HCT116 (cell line): ENCODE data around the gene PICALM.
"Not testable (repeated sequence)": the region's sequence is repeated elsewhere in the genome, so short reads cannot be mapped to it uniquely, and the experiment has no call there.

Experiments used
- ELF1 ChIP-seq: IDR thresholded peaks from 2 replicates; pipeline ENCODE4 v1.6.1; 2012; ENCODE audit warnings: low read depth, borderline replicate concordance
- FOSL1 ChIP-seq: IDR thresholded peaks from 2 replicates; pipeline ENCODE4 v1.6.1; 2012; ENCODE audit warnings: low read depth
- JUND ChIP-seq: IDR thresholded peaks from 2 replicates; pipeline ENCODE4 v1.6.1; 2012
- POLR2A ChIP-seq: IDR thresholded peaks from 2 replicates; pipeline ENCODE4 v1.7.0; 2011; ENCODE audit warnings: borderline replicate concordance; ENCODE audit not compliant: insufficient read depth, insufficient read length; ENCODE audit errors: extremely low read depth
- POLR2AphosphoS5 ChIP-seq: IDR thresholded peaks from 2 replicates; pipeline ENCODE4 v1.6.1; 2011; ENCODE audit warnings: mild to moderate bottlenecking, low read depth, low read length, moderate library complexity
- SP1 ChIP-seq: IDR thresholded peaks from 2 replicates; pipeline ENCODE4 v1.6.1; 2012; ENCODE audit warnings: low read depth
- TCF7L2 ChIP-seq: IDR thresholded peaks from 2 replicates; pipeline ENCODE4 v1.7.0; 2011; ENCODE audit warnings: borderline replicate concordance, inconsistent platforms; ENCODE audit not compliant: insufficient read depth, insufficient read length; ENCODE audit errors: extremely low read depth
- YY1 ChIP-seq: IDR thresholded peaks from 2 replicates; pipeline ENCODE4 v1.6.1; 2011; ENCODE audit warnings: low read length, low read depth, moderate library complexity, mild to moderate bottlenecking; ENCODE audit not compliant: insufficient replicate concordance; ENCODE audit errors: extremely low read depth
- ZNF274 ChIP-seq: fragments of 200-500 bp; sonication (Bioruptor generic); IDR thresholded peaks from 2 replicates; pipeline ENCODE4 v1.6.1; 2014; ENCODE audit warnings: mild to moderate bottlenecking, low read depth, low read length, inconsistent platforms
- TF ChIP-seq, protein P1 (sequence below), 3 experiments: fragments of 200-600 bp in 1 of 3; sonication (generic) in 1 of 3; IDR thresholded peaks in 2 of 3; conservative IDR thresholded peaks in 1 of 3; 2 replicates each; pipeline ENCODE4 v1.5.1; 2012 to 2017; ENCODE audit warnings: low read depth in 2 of 3, low read length in 2 of 3, antibody characterized with exemption in 1 of 3, borderline replicate concordance in 1 of 3, control low read depth in 1 of 3, mild to moderate bottlenecking in 1 of 3, mixed read lengths in 1 of 3, mixed run types in 1 of 3, moderate library complexity in 1 of 3; ENCODE audit not compliant: insufficient read depth in 1 of 3

DNA sequence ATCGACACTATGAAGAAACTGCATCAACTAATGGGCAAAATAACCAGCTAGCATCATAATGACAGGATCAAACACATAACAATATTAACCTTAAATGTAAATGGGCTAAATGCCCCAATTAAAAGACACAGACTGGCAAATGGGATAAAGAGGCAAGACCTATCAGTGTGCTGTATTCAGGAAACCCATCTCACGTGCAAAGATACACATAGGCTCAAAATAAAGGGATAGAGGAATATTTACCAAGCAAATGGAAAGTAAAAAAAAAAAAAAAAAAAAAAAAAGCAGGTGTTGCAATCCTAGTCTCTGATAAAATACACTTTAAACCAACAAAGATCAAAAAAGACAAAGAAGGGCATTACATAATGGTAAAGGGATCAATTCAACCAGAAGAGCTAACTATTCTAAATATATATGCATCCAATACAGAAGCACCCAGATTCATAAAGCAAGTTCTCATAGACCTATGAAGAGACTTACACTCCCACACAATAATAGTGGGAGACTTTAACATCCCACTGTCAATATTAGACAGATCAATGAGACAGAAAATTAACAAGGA, 142.2 kb downstream of the PICALM start:
- TF ChIP-seq, protein P1, sequence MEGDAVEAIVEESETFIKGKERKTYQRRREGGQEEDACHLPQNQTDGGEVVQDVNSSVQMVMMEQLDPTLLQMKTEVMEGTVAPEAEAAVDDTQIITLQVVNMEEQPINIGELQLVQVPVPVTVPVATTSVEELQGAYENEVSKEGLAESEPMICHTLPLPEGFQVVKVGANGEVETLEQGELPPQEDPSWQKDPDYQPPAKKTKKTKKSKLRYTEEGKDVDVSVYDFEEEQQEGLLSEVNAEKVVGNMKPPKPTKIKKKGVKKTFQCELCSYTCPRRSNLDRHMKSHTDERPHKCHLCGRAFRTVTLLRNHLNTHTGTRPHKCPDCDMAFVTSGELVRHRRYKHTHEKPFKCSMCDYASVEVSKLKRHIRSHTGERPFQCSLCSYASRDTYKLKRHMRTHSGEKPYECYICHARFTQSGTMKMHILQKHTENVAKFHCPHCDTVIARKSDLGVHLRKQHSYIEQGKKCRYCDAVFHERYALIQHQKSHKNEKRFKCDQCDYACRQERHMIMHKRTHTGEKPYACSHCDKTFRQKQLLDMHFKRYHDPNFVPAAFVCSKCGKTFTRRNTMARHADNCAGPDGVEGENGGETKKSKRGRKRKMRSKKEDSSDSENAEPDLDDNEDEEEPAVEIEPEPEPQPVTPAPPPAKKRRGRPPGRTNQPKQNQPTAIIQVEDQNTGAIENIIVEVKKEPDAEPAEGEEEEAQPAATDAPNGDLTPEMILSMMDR (IDR thresholded peaks at IDR 0.05 in 2 of 3, conservative IDR thresholded peaks at IDR 0.05 in 1 of 3; ENCODE audit: borderline replicate concordance in 1 of 3, insufficient read depth in 1 of 3, low read depth in 2 of 3, low read length in 2 of 3), result not testable (repeated sequence)
- not testable (repeated sequence) for TF ChIP-seq ZNF274, POLR2A, YY1, FOSL1, ELF1, SP1, POLR2AphosphoS5, JUND, TCF7L2
